Psoas muscle (tissue), 8 donors: ENCODE data around the gene HOXA4. TPM values are rescaled to one million over a fixed set of nuclear protein-coding genes. Genes with fewer than 3 reads are reported as not detected.

Experiments used
- ATAC-seq, 4 donors: fragments of 200-7000 bp; cut with Tn5 transposase; one replicate each; pipeline ENCODE4 v1.9.1; 2020; ENCODE audit warnings: moderate library complexity in 3 of 4, mild to moderate bottlenecking in 2 of 4
- DNase-seq, 2 donors: peaks; one replicate each; pipeline ENCODE4 v3.0.0-alpha.2; 2020
- H3K27ac ChIP-seq: fragments of 200-600 bp; one replicate; pipeline ENCODE4 v1.8.0; 2022
- H3K27me3 ChIP-seq, 3 donors: fragments of 200-600 bp in 1 of 3; one replicate each; pipeline versions ENCODE4 v1.6.1 to v1.8.0; 2013 to 2022; ENCODE audit warnings: low read length in 2 of 3, mild to moderate bottlenecking in 2 of 3, moderate library complexity in 1 of 3; ENCODE audit not compliant: insufficient read depth in 3 of 3
- H3K36me3 ChIP-seq, 2 donors: fragments of 200-600 bp in 1 of 2; one replicate each; pipeline versions ENCODE4 v1.6.1 to v1.8.0; 2013 to 2022; ENCODE audit warnings: low read depth in 1 of 2, mild to moderate bottlenecking in 1 of 2, moderate library complexity in 1 of 2; ENCODE audit not compliant: insufficient read depth in 1 of 2
- H3K4me1 ChIP-seq: fragments of 200-600 bp; one replicate; pipeline ENCODE4 v1.8.0; 2022
- H3K4me3 ChIP-seq: fragments of 200-600 bp; one replicate; pipeline ENCODE4 v1.8.0; 2022; ENCODE audit warnings: mild to moderate bottlenecking
- H3K9me3 ChIP-seq: fragments of 200-600 bp; one replicate; pipeline ENCODE4 v1.8.0; 2022
- WGBS, 3 donors: extraction: QIAGEN DNeasy Blood & Tissue Kit; methylation state at CpG; one replicate each; pipeline versions ENCODE4 v1.1.6 to v1.1.7; 2013; 5-methylcytosine and 5-hydroxymethylcytosine counted together
- intact Hi-C, 2 donors: fragments of 100-400 bp; cut with DNase I; formaldehyde crosslinking; loops; one replicate each; pipeline versions ENCODE4 v1.11.0 to v1.14.2; 2022
- polyA plus RNA-seq, 3 donors: library from polyadenylated mRNA; stranded (reverse); fragments of 200-250 nt; gene quantifications; one replicate each; pipeline ENCODE4 v1.2.3, GENCODE V29; 2013
- total RNA-seq, 4 donors: library from RNA; stranded (reverse); fragmentation: NEBNext Ultra II Directional in 2 of 4; extraction: Animal tissue kit (Norgen Biotek cat#: 25700) in 2 of 4; gene quantifications; one replicate each; pipeline versions ENCODE4 v1.2.1 to v1.2.4, GENCODE V29; 2021 to 2023
- TF ChIP-seq, protein P1 (sequence below): fragments of 200-600 bp; IDR thresholded peaks from one replicate; pipeline ENCODE4 v1.8.0; 2022; ENCODE audit warnings: antibody characterized with exemption
- donor health status: healthy with polysubstance abuse.
- donor health status: DM: no; HTN: no; CAD: no; lungs with moderate emphysema.
- donor health status: Bipolar disorder and iron deficiency.
- donor health status: healthy.
- donor health status: DM: yes; HTN: yes; CAD: no.
- donor health status: DM: no; HTN: no; CAD: no.
- donor health status: DM: no; HTN: no; CAD: no.
- donor health status: DM: yes; HTN: yes; CAD: no.

HOXA4 gene
- total and polyA plus RNA-seq, 7 donors = 6.8 to 20.8 (median 10.1) TPM

DNA sequence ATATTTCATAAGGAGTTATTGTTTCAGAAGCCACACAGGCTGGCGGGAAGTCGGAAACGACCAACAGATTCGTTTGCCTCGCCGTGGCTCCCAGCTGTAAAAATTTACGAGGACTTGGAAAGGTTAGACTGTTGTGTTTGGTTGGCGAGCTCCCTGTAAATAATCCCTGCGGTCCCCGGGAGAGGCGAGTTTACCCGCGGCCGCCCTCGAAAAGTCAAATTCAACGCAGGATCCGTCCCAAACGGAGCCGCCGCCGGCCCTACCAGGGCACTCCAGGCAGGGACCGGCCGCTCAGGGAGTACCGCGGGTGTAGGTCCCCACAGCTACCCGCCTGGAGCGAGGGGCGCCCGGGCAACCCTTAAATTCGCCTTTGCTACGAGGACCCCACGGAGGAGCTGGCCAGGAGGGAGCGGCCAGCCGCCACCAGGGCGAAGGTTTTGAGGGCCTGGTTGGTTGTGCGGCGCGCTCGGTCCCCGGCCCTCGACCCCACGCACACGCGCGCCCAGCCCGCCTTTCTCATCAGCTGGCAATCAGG lies 35.5 kb upstream of the HOXA4 start:
- TF ChIP-seq, protein P1, sequence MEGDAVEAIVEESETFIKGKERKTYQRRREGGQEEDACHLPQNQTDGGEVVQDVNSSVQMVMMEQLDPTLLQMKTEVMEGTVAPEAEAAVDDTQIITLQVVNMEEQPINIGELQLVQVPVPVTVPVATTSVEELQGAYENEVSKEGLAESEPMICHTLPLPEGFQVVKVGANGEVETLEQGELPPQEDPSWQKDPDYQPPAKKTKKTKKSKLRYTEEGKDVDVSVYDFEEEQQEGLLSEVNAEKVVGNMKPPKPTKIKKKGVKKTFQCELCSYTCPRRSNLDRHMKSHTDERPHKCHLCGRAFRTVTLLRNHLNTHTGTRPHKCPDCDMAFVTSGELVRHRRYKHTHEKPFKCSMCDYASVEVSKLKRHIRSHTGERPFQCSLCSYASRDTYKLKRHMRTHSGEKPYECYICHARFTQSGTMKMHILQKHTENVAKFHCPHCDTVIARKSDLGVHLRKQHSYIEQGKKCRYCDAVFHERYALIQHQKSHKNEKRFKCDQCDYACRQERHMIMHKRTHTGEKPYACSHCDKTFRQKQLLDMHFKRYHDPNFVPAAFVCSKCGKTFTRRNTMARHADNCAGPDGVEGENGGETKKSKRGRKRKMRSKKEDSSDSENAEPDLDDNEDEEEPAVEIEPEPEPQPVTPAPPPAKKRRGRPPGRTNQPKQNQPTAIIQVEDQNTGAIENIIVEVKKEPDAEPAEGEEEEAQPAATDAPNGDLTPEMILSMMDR = no peak
- Histone ChIP-seq H3K27me3 (no peaks in the 10 kb centered on the region), H3K27ac (peak overlapping the region; percentile 92), H3K36me3 (no peaks in the 10 kb centered on the region), H3K4me3 (peak overlapping the region; percentile 79), H3K9me3 (no peaks in the 10 kb centered on the region), H3K4me1 (peaks cover 27% of the 10 kb centered on the region)
- ATAC-seq = peak in 3 of 4 donors; percentile 12 to 25 (median 15)
- WGBS, 3 donors = 5 to 8% (median 5%) methylated on average over 46 of the region's 46 CpGs
- intact Hi-C loops = loop anchor here (2.0 to 10.0 kb wide), 4 partner anchors 961 to 1601 kb away; partner anchors contain the start of genes CBX3 (in 1 of the 2) and HNRNPA2B1 (in 1 of the 2)
- peak in 1 of 2 donors; percentile 75 for DNase-seq

DNA sequence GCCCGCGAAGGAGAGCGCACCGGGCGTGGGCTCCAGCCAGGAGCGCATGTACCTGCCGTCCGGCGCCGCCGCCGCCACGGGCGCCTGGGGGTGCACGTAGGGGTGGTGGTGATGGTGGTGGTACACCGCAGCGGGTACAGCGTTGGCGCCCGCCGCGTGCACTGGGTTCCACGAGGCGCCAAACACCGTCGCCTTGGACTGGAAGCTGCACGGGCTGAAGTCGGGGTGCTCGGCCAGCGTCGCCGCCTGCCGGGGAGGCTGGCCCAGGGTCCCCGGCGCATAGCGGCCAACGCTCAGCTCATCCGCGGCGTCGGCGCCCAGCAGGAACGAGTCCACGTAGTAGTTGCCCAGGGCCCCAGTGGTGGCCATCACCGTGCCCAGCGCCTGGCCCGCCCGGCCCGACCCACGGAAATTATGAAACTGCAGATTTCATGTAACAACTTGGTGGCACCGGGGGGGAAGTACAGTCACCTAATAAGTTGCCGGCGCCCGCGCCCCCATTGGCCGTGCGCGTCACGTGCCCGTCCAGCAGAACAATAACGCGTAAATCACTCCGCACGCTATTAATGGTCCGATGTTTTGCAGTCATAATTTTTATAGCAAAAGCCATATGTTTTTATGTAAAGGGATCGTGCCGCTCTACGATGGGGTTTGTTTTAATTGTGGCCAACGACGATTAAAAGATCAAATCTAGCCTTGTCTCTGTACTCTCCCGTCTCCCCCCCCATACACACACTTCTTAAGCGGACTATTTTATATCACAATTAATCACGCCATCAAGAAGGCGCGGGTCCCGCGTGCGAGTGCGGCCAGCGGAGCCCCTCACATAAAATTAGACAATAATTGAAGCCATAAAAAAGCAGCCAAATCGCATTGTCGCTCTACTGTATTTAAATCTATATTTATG lies 34.8 kb upstream of the HOXA4 start, which contains the start of gene HOXA9:
TSS of gene HOXA9 (minus strand) at position 449 of the 907 bp plus-strand sequence. CDS start at position 369, 80 bp downstream.
- Histone ChIP-seq H3K27ac (peak within 1 kb of the TSS; percentile 92), H3K4me3 (peak within 1 kb of the TSS; percentile 79), H3K9me3 (no peaks in the 10 kb centered on the region), H3K36me3 (no peaks in the 10 kb centered on the region), H3K4me1 (peaks cover 28% of the 10 kb centered on the region), H3K27me3 (no peaks in the 10 kb centered on the region)
- WGBS, 3 donors = 1% methylated on average over 62 to 82 of the region's 82 CpGs
- peak; percentile 25 to 71 (median 66) for ATAC-seq
- DNase-seq = peak; percentile 78 to 95
- TF ChIP-seq, protein P1 = peak; percentile 5
- intact Hi-C loops = loop anchor here (2.0 to 10.0 kb wide), 4 partner anchors 961 to 1601 kb away; partner anchors contain the start of genes CBX3 (in 1 of the 2) and HNRNPA2B1 (in 1 of the 2)

DNA sequence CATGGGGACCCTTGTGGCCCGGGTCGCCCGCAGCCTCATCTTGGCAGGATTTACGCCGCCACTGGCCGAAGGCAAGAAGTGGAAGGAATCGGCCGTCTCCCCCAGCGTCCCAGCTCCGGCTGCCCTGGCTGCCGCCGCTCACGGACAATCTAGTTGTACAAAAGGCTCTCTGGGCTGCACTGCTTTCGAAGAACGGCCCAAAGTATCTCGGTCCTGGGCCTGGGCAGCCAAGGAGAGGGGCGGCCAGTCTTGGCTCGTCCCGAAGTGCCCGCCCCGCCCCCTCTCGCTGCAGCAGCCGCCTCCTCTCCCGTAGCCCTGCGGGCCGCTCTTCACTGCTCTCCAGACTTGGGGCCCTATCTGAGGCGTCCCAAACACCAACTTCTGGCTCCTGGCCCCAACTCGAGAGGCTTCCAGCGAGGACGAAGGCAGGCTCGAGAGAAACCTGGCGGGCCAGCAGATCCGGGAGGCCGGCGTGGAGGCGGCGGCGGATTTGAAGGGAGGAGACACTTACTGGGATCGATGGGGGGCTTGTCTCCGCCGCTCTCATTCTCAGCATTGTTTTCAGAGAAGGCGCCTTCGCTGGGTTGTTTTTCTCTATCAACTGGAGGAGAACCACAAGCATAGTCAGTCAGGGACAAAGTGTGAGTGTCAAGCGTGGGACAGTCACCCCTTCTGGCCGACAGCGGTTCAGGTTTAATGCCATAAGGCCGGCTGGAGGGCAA lies 34.0 kb upstream of the HOXA4 start:
- TF ChIP-seq, protein P1 = peak; percentile 32
- Histone ChIP-seq H3K4me3 (peak overlapping the region; percentile 79), H3K36me3 (no peaks in the 10 kb centered on the region), H3K27me3 (no peaks in the 10 kb centered on the region), H3K4me1 (peaks cover 28% of the 10 kb centered on the region), H3K27ac (peak overlapping the region; percentile 92), H3K9me3 (no peaks in the 10 kb centered on the region)
- DNase-seq (peak; percentile 22 to 82), ATAC-seq (peak in 3 of 4 donors; percentile 17 to 27 (median 26))
- intact Hi-C loops = loop anchor here (2.0 to 10.0 kb wide), 6 partner anchors 767 to 1600 kb away; partner anchors contain the start of genes CBX3 (in 1 of the 2) and HNRNPA2B1 (in 1 of the 2)
- WGBS, 3 donors = 2 to 7% (median 2%) methylated on average over 46 to 47 of the region's 47 CpGs

DNA sequence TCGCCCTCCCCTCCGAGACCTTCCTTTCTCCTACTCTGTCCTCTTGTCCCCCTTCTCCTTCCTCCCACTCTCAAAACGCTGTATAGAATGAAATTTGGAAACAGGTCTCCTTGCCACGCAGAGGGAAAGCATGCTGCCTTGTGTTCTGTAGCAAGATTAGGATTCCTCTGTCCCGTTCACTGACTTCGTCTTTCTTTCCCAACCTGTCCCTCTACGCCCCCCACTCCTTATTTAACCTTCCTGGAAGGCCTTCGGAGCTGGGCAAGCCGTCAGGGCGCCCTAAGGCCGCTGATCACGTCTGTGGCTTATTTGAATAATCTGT lies 33.4 kb upstream of the HOXA4 start:
- H3K4me1 ChIP-seq = peaks cover 28% of the 10 kb centered on the region
- H3K27ac ChIP-seq = peak overlapping the region; percentile 92
- no peaks in the 10 kb centered on the region for H3K36me3 ChIP-seq
- no peaks in the 10 kb centered on the region for H3K27me3 ChIP-seq
- no peaks in the 10 kb centered on the region for H3K9me3 ChIP-seq
- H3K4me3 ChIP-seq = peak overlapping the region; percentile 79
- DNase-seq (no peak), ATAC-seq (no peak)
- 21 to 40% (median 22%) methylated on average over 12 of the region's 12 CpGs for WGBS, 3 donors
- intact Hi-C loops = loop anchor here (2.0 to 10.0 kb wide), 5 partner anchors 767 to 1599 kb away; partner anchors contain the start of genes CBX3 (in 1 of the 2) and HNRNPA2B1 (in 1 of the 2)
- TF ChIP-seq, protein P1 = no peak
